ENCODE data around the gene PFDN1.
"Not testable (repeated sequence)": the region's sequence is repeated elsewhere in the genome, so short reads cannot be mapped to it uniquely, and the experiment has no call there.

Gene PFDN1

GRCh38 chr5:140302786-140303639 is at the start of gene PFDN1:
PFDN1 (minus strand) TSS chr5:140303101; CDS start chr5:140303073, 28 bp downstream.
- peak; percentile 69 to 89 (median 81) for DNase-seq (ENCODE audit: low read depth in 3 of 3)

- DNase-seq (ENCODE audit: low read depth in 3 of 3), result peak in 1 of 3 experiments; percentile 46
Measured at GRCh38 chr5:140351609-140352334, 48.9 kb upstream of the PFDN1 start.

- DNase-seq (ENCODE audit: low read depth in 3 of 3), result no peak
Measured at GRCh38 chr5:140349244-140349643, 46.3 kb upstream of the PFDN1 start.

- no peak for DNase-seq (ENCODE audit: low read depth in 3 of 3)
Measured at GRCh38 chr5:140348104-140348503, 45.2 kb upstream of the PFDN1 start.

- DNase-seq (ENCODE audit: low read depth in 3 of 3), result no peak
Measured at GRCh38 chr5:140347360-140347759, 44.5 kb upstream of the PFDN1 start.

- DNase-seq (ENCODE audit: low read depth in 3 of 3), result peak in 2 of 3 experiments; percentile 24 to 43
Measured at GRCh38 chr5:140346348-140347221, 43.7 kb upstream of the PFDN1 start, which contains the start of gene HBEGF. HBEGF (minus strand) TSS chr5:140346603; CDS start chr5:140346328, 275 bp downstream.

GRCh38 chr5:140345919-140346347 is 43.0 kb upstream of the PFDN1 start:
- DNase-seq (ENCODE audit: low read depth in 3 of 3), result no peak

GRCh38 chr5:140344683-140345423 is 42.0 kb upstream of the PFDN1 start:
- no peak for DNase-seq (ENCODE audit: low read depth in 3 of 3)

GRCh38 chr5:140343849-140344248 is 40.9 kb upstream of the PFDN1 start:
- not testable (repeated sequence) for DNase-seq (ENCODE audit: low read depth in 3 of 3)

GRCh38 chr5:140342896-140343295 is 40.0 kb upstream of the PFDN1 start:
- no peak for DNase-seq (ENCODE audit: low read depth in 3 of 3)

GRCh38 chr5:140342287-140342686 is 39.4 kb upstream of the PFDN1 start:
- DNase-seq (ENCODE audit: low read depth in 3 of 3), result no peak

- DNase-seq (ENCODE audit: low read depth in 3 of 3), result no peak
Measured at GRCh38 chr5:140341591-140341990, 38.7 kb upstream of the PFDN1 start.

GRCh38 chr5:140340605-140341121 is 37.8 kb upstream of the PFDN1 start:
- DNase-seq (ENCODE audit: low read depth in 3 of 3), result no peak

GRCh38 chr5:140339636-140340035 is 36.7 kb upstream of the PFDN1 start:
- no peak for DNase-seq (ENCODE audit: low read depth in 3 of 3)

- no peak for DNase-seq (ENCODE audit: low read depth in 3 of 3)
Measured at GRCh38 chr5:140338908-140339307, 36.0 kb upstream of the PFDN1 start.

GRCh38 chr5:140338336-140338735 is 35.4 kb upstream of the PFDN1 start:
- DNase-seq (ENCODE audit: low read depth in 3 of 3), result no peak

GRCh38 chr5:140337880-140338279 is 35.0 kb upstream of the PFDN1 start:
- DNase-seq (ENCODE audit: low read depth in 3 of 3), result no peak

GRCh38 chr5:140336388-140336787 is 33.5 kb upstream of the PFDN1 start:
- DNase-seq (ENCODE audit: low read depth in 3 of 3), result no peak

GRCh38 chr5:140331638-140332037 is 28.7 kb upstream of the PFDN1 start:
- no peak for DNase-seq (ENCODE audit: low read depth in 3 of 3)

- no peak for DNase-seq (ENCODE audit: low read depth in 3 of 3)
Measured at GRCh38 chr5:140329739-140330481, 27.0 kb upstream of the PFDN1 start.

Measured in stimulated activated CD4-positive, alpha-beta T cell treated with anti-CD3 and anti-CD28 coated beads, TNF-alpha, amount 100 ng/mL, for 4 hours (primary cell).